Trophoblast cell (in vitro differentiated cells and primary cell): ENCODE measurements around the gene TSPAN31.
A peak's percentile ranks its signal among the peaks of the same experiment; 100 is the strongest.
"Not testable (repeated sequence)": the region's sequence is repeated elsewhere in the genome, so short reads cannot be mapped to it uniquely, and the experiment has no call there.

Experiments used
- DNase-seq, 2 donors: peaks; one replicate each; pipeline ENCODE4 v3.0.0-alpha.2; 2016
- H2AFZ ChIP-seq: 2 replicates; pipeline ENCODE4 v1.6.1; 2013; ENCODE audit warnings: low read length, moderate library complexity, mild to moderate bottlenecking; ENCODE audit not compliant: insufficient read depth, poor library complexity
- H2AK5ac ChIP-seq: 2 replicates; pipeline ENCODE4 v1.6.1; 2013; ENCODE audit warnings: mild to moderate bottlenecking, low read length
- H2BK120ac ChIP-seq: 2 replicates; pipeline ENCODE4 v1.6.1; 2013; ENCODE audit warnings: low read length, mild to moderate bottlenecking, moderate library complexity; ENCODE audit not compliant: insufficient read depth, poor library complexity
- H2BK12ac ChIP-seq: 2 replicates; pipeline ENCODE4 v1.6.1; 2013; ENCODE audit warnings: mild to moderate bottlenecking, low read length, moderate library complexity
- H2BK5ac ChIP-seq: 2 replicates; pipeline ENCODE4 v1.6.1; 2013; ENCODE audit warnings: low read length, low read depth, moderate library complexity, mild to moderate bottlenecking; ENCODE audit not compliant: poor library complexity
- H3K14ac ChIP-seq: 2 replicates; pipeline ENCODE4 v1.6.1; 2013; ENCODE audit warnings: mild to moderate bottlenecking, low read length
- H3K18ac ChIP-seq: 2 replicates; pipeline ENCODE4 v1.6.1; 2013; ENCODE audit warnings: mild to moderate bottlenecking, low read length
- H3K23ac ChIP-seq: 2 replicates; pipeline ENCODE4 v1.6.1; 2013; ENCODE audit warnings: low read length
- H3K27ac ChIP-seq: 2 replicates; pipeline ENCODE4 v1.5.1; 2013; ENCODE audit warnings: low read depth, mild to moderate bottlenecking, inconsistent platforms, low read length, moderate library complexity
- H3K27me3 ChIP-seq: 2 replicates; pipeline ENCODE4 v1.6.1; 2013; ENCODE audit warnings: inconsistent platforms, mild to moderate bottlenecking, low read length, moderate library complexity; ENCODE audit not compliant: insufficient read depth
- H3K36me3 ChIP-seq, 2 experiments: 1 replicate in 1 of 2; 2 replicates in 1 of 2; pipeline ENCODE4 v1.6.1; 2013; ENCODE audit warnings: low read length in 2 of 2, mild to moderate bottlenecking in 2 of 2, moderate library complexity in 1 of 2; ENCODE audit not compliant: insufficient read depth in 2 of 2, control insufficient read depth in 1 of 2
- H3K4ac ChIP-seq: 2 replicates; pipeline ENCODE4 v1.6.1; 2013; ENCODE audit warnings: low read depth, mild to moderate bottlenecking, low read length, moderate library complexity
- H3K4me1 ChIP-seq, 2 experiments: 1 replicate in 1 of 2; 2 replicates in 1 of 2; pipeline ENCODE4 v1.6.1; 2013; ENCODE audit warnings: low read length in 2 of 2, mild to moderate bottlenecking in 2 of 2, moderate library complexity in 1 of 2; ENCODE audit not compliant: insufficient read depth in 2 of 2, control insufficient read depth in 1 of 2
- H3K4me2 ChIP-seq: 2 replicates; pipeline ENCODE4 v1.6.1; 2013; ENCODE audit warnings: inconsistent platforms, mild to moderate bottlenecking, low read length, moderate library complexity
- H3K4me3 ChIP-seq: 2 replicates; pipeline ENCODE4 v1.5.1; 2013; ENCODE audit warnings: mild to moderate bottlenecking, low read depth, low read length, inconsistent platforms
- H3K79me1 ChIP-seq: one replicate; pipeline ENCODE4 v1.6.1; 2013; ENCODE audit warnings: low read length
- H3K79me2 ChIP-seq: 2 replicates; pipeline ENCODE4 v1.6.1; 2013; ENCODE audit warnings: low read length, mild to moderate bottlenecking; ENCODE audit not compliant: control insufficient read depth, insufficient read depth, poor library complexity
- H3K9ac ChIP-seq: 2 replicates; pipeline ENCODE4 v1.6.1; 2013; ENCODE audit warnings: mild to moderate bottlenecking, low read length
- H3K9me3 ChIP-seq: 2 replicates; pipeline ENCODE4 v1.6.1; 2013; ENCODE audit warnings: low read depth, mild to moderate bottlenecking, control low read depth, inconsistent platforms, low read length; ENCODE audit not compliant: insufficient read depth
- H4K12ac ChIP-seq: 2 replicates; pipeline ENCODE4 v1.6.1; 2013; ENCODE audit warnings: low read depth, mild to moderate bottlenecking, low read length, moderate library complexity
- H4K8ac ChIP-seq: 2 replicates; pipeline ENCODE4 v1.6.1; 2013; ENCODE audit warnings: low read depth, mild to moderate bottlenecking, low read length, moderate library complexity
- H4K91ac ChIP-seq: one replicate; pipeline ENCODE4 v1.6.1; 2013; ENCODE audit warnings: low read depth, mild to moderate bottlenecking, low read length, moderate library complexity
- WGBS: extraction: QIAGEN DNeasy Blood & Tissue Kit; methylation state at CpG from one replicate; pipeline ENCODE4 v1.1.7; 2013; ENCODE audit warnings: missing lambda C conversion rate; ENCODE audit not compliant: insufficient read length, insufficient coverage; ENCODE audit errors: extremely low coverage; 5-methylcytosine and 5-hydroxymethylcytosine counted together

Gene TSPAN31

DNA sequence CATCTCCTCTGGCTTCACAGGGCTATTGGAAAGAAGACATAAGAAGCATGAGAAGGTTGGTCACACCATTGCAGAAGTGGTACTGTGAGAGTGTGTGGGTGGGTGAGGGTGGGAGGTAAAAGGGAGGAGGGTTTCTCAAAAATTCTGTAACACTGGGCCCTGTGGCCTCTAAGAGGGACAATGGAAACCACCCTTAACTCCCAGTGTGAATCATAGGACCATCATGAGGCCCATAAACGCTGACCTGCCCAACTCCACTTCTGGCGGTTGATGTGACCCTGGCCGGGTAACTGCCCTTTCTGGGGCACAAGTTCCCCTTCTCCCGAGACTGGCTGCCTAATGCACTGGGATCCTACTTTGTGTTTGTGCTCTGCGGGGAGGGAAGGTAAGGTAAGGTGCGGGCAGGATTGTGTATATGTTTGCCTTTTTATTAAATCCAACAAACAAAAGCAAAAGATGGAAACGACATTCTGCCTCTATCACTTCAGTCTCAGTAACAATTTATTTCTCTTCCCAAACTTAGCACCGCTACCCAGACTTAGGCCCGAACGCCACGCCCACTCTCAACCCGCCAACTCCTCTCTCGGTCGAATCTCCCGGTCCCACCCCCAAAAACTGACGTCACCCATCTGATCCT is 26.5 kb downstream of the TSPAN31 start:
- Histone ChIP-seq H2AFZ (peak overlapping the region; percentile 33), H3K79me1 (peaks cover 11% of the 10 kb centered on the region), H3K27me3 (peaks cover 11% of the 10 kb centered on the region), H3K27ac (no peak overlapping the region), H3K79me2 (peaks cover 7% of the 10 kb centered on the region), H2AK5ac (no peak overlapping the region), H3K23ac (no peak overlapping the region), H3K14ac (no peak overlapping the region), H2BK120ac (no peak overlapping the region), H3K4ac (no peak overlapping the region), H3K4me2 (peak overlapping the region; percentile 73), H4K12ac (no peak overlapping the region), H2BK12ac (no peak overlapping the region), H2BK5ac (no peak overlapping the region), H3K36me3 (peaks cover 12 to 13% of the 10 kb centered on the region in 2 experiments), H3K18ac (no peak overlapping the region), H4K8ac (peak overlapping the region; percentile 70), H4K91ac (no peak overlapping the region), H3K9me3 (no peaks in the 10 kb centered on the region), H3K4me1 (peaks cover 6 to 12% of the 10 kb centered on the region in 2 experiments), H3K9ac (peak overlapping the region; percentile 88), H3K4me3 (peak overlapping the region; percentile 90)
- peak; percentile 53 to 75 for DNase-seq
- WGBS: no CpG with 5 or more reads among the region's 16 CpGs

DNA sequence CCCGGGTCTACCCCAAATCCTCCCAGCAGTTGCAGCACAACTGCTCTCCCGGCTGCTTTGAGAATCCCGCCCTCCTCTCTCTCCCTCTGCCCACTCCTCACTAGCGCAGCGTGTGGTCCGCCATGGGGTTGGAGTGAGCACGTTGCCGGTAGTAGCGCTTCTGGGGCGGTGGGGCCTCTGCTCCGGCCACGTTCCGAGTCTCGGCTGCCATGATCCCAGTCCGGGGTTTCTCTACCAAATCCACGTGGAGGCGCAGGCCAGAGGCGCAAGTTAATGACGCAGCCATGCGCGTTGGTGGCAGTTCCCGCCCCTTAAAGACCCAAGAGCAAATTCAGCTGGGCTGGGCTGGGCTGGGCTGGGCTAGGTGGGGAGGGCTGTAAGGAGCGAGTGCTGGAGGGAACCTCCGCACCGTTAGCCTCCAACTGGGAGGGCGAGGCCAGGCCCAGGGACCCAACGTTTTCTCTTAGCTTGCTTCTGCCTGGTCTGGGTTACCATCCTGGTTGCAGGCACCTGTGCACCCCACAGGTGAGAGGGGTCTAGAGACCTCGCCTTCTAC is 27.1 kb downstream of the TSPAN31 start, which contains the start of gene METTL1:
TSS of gene METTL1 (minus strand) at position 233 of the 556 bp plus-strand sequence. CDS start at position 211, 22 bp downstream.
- H2BK12ac ChIP-seq: no peak within 1 kb of the TSS
- peak within 1 kb of the TSS; percentile 88 for H3K9ac ChIP-seq
- no peak within 1 kb of the TSS for H3K23ac ChIP-seq
- peak within 1 kb of the TSS; percentile 58 for H2BK5ac ChIP-seq
- no peaks in the 10 kb centered on the region for H3K9me3 ChIP-seq
- H3K79me1 ChIP-seq: peaks cover 11% of the 10 kb centered on the region
- WGBS: no CpG with 5 or more reads among the region's 28 CpGs
- peak within 1 kb of the TSS; percentile 59 for H3K27ac ChIP-seq
- H4K91ac ChIP-seq: peak within 1 kb of the TSS; percentile 82
- H3K36me3 ChIP-seq: peaks cover 12 to 13% of the 10 kb centered on the region in 2 experiments
- H3K4me2 ChIP-seq: peak within 1 kb of the TSS; percentile 73
- H4K8ac ChIP-seq: peak within 1 kb of the TSS; percentile 95
- peak within 1 kb of the TSS; percentile 91 for H3K14ac ChIP-seq
- H3K27me3 ChIP-seq: peaks cover 5% of the 10 kb centered on the region
- H3K18ac ChIP-seq: peak within 1 kb of the TSS; percentile 23
- peak within 1 kb of the TSS; percentile 84 for H2AFZ ChIP-seq
- peaks cover 2 to 8% of the 10 kb centered on the region in 2 experiments for H3K4me1 ChIP-seq
- H2BK120ac ChIP-seq: peak within 1 kb of the TSS; percentile 84
- H3K4ac ChIP-seq: peak within 1 kb of the TSS; percentile 52
- peak; percentile 97 for DNase-seq
- peaks cover 7% of the 10 kb centered on the region for H3K79me2 ChIP-seq
- no peak within 1 kb of the TSS for H2AK5ac ChIP-seq
- H3K4me3 ChIP-seq: peak within 1 kb of the TSS; percentile 90
- H4K12ac ChIP-seq: peak within 1 kb of the TSS; percentile 95

DNA sequence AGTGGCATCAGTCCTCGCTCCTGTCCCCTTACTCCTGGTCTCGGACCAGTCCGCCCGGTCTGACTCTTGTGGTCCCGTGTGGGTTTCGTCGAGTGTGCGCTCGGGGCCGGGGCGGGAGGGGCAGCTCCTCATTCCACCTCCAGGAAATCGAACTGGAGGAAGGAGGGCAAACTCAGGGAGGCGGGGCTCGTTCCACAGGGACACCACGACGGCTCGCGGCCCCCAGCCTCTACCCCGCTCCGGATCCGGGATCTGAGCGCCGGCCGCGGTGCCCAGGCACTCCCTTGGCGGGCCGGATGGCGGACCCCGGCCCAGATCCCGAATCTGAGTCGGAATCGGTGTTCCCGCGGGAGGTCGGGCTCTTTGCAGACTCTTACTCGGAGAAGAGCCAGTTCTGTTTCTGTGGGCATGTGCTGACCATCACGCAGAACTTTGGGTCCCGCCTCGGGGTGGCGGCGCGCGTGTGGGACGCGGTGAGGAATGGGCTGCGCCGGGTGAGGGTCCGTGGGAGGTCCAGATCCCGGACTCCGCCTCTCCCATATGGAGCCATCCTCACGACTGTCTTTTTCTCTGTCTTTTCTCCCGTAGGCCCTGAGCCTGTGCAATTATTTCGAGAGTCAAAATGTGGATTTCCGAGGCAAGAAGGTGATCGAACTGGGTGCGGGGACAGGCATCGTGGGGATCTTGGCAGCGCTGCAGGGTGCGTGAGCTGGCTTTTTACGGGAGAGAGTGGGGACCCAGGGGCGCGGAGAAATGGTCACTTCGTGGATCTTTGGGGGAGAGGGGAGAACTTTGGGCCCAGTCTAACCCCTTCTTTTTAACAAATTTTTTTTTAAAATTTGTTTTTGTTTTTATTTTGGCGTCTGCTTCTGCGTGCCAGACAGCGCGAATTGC is 27.8 kb downstream of the TSPAN31 start, which contains the start of gene EEF1AKMT3:
TSS of gene EEF1AKMT3 (plus strand) at position 186 of the 894 bp plus-strand sequence. CDS start at position 297, 111 bp downstream.
- H3K14ac ChIP-seq: peak within 1 kb of the TSS; percentile 91
- peaks cover 11% of the 10 kb centered on the region for H3K79me1 ChIP-seq
- H4K12ac ChIP-seq: peak within 1 kb of the TSS; percentile 95
- peaks cover 2 to 8% of the 10 kb centered on the region in 2 experiments for H3K4me1 ChIP-seq
- peak within 1 kb of the TSS; percentile 90 for H3K4me3 ChIP-seq
- WGBS: no CpG with 5 or more reads among the region's 67 CpGs
- no peak within 1 kb of the TSS for H2AK5ac ChIP-seq
- H3K27ac ChIP-seq: peak within 1 kb of the TSS; percentile 59
- peak within 1 kb of the TSS; percentile 73 for H3K4me2 ChIP-seq
- H3K79me2 ChIP-seq: peaks cover 7% of the 10 kb centered on the region
- peak in 1 of 2 donors; percentile 65 for DNase-seq
- H2BK12ac ChIP-seq: no peak within 1 kb of the TSS
- H4K91ac ChIP-seq: peak within 1 kb of the TSS; percentile 82
- H3K27me3 ChIP-seq: no peaks in the 10 kb centered on the region
- peaks cover 12 to 13% of the 10 kb centered on the region in 2 experiments for H3K36me3 ChIP-seq
- H4K8ac ChIP-seq: peak within 1 kb of the TSS; percentile 95
- H2BK5ac ChIP-seq: peak within 1 kb of the TSS; percentile 58
- H3K9ac ChIP-seq: peak within 1 kb of the TSS; percentile 88
- peak within 1 kb of the TSS; percentile 52 for H3K4ac ChIP-seq
- H2AFZ ChIP-seq: peak within 1 kb of the TSS; percentile 84
- H3K23ac ChIP-seq: no peak within 1 kb of the TSS
- peak within 1 kb of the TSS; percentile 23 for H3K18ac ChIP-seq
- H3K9me3 ChIP-seq: no peaks in the 10 kb centered on the region
- H2BK120ac ChIP-seq: peak within 1 kb of the TSS; percentile 84

DNA sequence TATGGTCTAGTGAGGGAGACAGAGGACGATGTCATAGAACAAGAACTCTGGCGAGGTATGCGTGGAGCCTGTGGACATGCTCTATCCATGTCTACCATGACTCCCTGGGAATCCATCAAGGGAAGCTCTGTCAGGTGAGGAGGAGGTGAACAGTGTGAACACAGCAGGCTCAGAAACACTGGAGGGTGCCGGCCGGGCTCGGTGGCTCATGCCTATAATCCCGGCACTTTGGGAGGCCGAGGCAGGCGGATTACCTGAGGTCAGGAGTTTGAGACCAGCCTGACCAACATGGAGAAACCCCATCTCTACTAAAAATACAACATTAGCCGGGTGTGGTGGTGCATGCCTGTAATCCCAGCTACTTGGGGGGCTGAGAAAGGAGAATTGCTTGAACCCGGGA is 29.8 kb downstream of the TSPAN31 start:
- not testable (repeated sequence) for H2BK12ac ChIP-seq, DNase-seq, H3K79me2 ChIP-seq, H2BK5ac ChIP-seq, H3K23ac ChIP-seq, H3K4me1 ChIP-seq, H3K27ac ChIP-seq, H3K18ac ChIP-seq, H3K4me3 ChIP-seq, H2AK5ac ChIP-seq, H4K8ac ChIP-seq, H3K4me2 ChIP-seq, H3K4ac ChIP-seq, H3K14ac ChIP-seq, H4K91ac ChIP-seq, H3K27me3 ChIP-seq, H2AFZ ChIP-seq, H3K36me3 ChIP-seq, H3K9me3 ChIP-seq, H2BK120ac ChIP-seq, H3K9ac ChIP-seq, H4K12ac ChIP-seq
- peaks cover 11% of the 10 kb centered on the region for H3K79me1 ChIP-seq
- WGBS: no CpG with 5 or more reads among the region's 11 CpGs
